SH-SY5Y (cell line): Measurements from ENCODE around the gene MPPED1.

Source experiments
- GATA2 ChIP-seq: IDR thresholded peaks from 2 replicates; pipeline ENCODE4 v1.6.1; 2011; ENCODE audit warnings: mild to moderate bottlenecking, low read depth, low read length
- GATA3 ChIP-seq: IDR thresholded peaks from 2 replicates; pipeline ENCODE4 v1.6.1; 2011; ENCODE audit warnings: low read depth, mild to moderate bottlenecking, low read length, moderate library complexity

DNA sequence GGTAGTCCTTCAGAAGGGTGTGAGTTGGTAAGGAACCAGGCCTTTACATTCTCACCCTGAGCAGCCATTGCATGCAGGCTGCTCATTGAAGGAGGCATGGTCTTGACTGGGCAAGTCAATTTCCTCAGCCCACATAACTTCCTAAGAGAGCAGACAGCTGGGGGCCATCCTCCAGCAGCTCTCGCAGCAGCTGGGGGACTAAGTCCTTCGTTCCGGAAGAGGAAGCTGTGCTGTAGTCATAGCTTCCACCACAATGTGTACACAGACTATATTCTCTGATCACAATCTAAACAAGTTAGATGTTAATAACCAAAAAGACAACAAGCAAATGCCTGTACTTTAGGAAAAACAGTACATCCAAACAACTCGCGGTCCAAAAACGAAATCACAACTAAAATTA is 30.1 kb upstream of the MPPED1 start:
- TF ChIP-seq GATA2 (no peak), GATA3 (no peak)
